ENCODE data around the gene SNX1. TPM values are rescaled to one million over a fixed set of nuclear protein-coding genes. Genes with fewer than 3 reads are reported as not detected.

SNX1 gene
- total and polyA plus RNA-seq, 2 donors (not counting 1 experiment from before 2014, with no cell fraction given): 87.9 to 152 TPM

DNA sequence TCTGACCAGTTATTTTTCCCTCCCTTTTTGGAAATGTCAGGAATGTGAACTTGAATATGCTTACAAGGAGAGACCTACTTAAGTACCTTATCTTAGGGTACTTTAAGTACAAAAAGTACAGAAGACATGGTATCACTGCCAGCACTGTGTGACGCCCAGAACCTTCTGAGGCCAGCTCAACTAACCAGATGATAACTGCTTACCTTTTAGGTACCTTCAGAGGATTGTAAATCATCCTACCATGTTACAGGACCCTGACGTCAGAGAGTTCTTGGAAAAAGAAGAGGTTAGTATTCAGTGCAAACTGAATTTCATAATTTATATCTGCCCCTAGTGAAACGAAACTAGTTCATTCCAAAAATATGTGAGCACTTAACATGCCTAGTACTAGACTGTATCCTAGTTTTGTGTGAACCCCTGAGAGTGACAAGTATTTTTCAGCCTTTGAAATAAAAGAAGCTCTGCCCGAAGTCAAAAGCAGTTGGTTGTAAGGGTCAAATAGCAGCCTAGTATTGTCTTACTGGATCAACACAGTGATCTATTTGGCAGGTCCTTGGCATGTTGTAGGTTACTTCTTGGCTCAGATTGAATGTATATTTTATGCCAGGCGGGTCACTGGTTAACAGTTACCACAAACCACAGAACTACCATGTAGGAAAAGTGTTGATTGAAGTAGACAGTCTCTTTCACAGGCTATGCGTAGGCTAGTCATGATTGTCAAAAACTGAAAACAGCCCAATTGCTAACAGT is 31.9 kb downstream of the SNX1 start:
- H3K79me2 ChIP-seq (ENCODE audit: control insufficient read depth, insufficient read depth, low read length): peaks cover 29% of the 10 kb centered on the region
- H3K9ac ChIP-seq (ENCODE audit: low read length): no peak overlapping the region
- H3K4me1 ChIP-seq (ENCODE audit: control insufficient read depth in 2 of 2, insufficient read depth in 2 of 2, low read length in 2 of 2): no peaks in the 10 kb centered on the region
- DNase-seq (no peak), ATAC-seq (ENCODE audit: low read depth) (no peak)
- H3K27ac ChIP-seq (ENCODE audit: low read length in 2 of 2): no peak overlapping the region
- no peak overlapping the region for H3K4me3 ChIP-seq (ENCODE audit: control extremely low read depth in 1 of 5, extremely low read depth in 1 of 5, insufficient read depth in 1 of 5, low read depth in 2 of 5, low read length in 4 of 5)
- H3K27me3 Mint-ChIP-seq: no peaks in the 10 kb centered on the region
- no peak overlapping the region for H3K27ac Mint-ChIP-seq
- intact Hi-C loops (cut with micrococcal nuclease): no loop called here
- POLR2A ChIA-PET: no interaction called here
- no peaks in the 10 kb centered on the region for H3K27me3 ChIP-seq (replicated peaks in 1 of 4; ENCODE audit: control extremely low read depth in 1 of 4, control insufficient read depth in 3 of 4, insufficient read depth in 4 of 4, low read length in 3 of 4)
- H3K4me1 Mint-ChIP-seq: no peaks in the 10 kb centered on the region
- CTCF ChIA-PET: interaction anchor here (2.9 kb wide), 1 partner anchor 26 kb away, joined by 8 read pairs; no protein-coding TSS in a partner anchor
- peaks cover 21% of the 10 kb centered on the region for H4K20me1 ChIP-seq (ENCODE audit: control insufficient read depth, insufficient read depth, low read length, poor library complexity, severe bottlenecking)
- H2AFZ ChIP-seq (ENCODE audit: insufficient read depth, low read depth, low read length, poor library complexity, severe bottlenecking): no peak overlapping the region
- peaks cover 24 to 89% of the 10 kb centered on the region in 2 experiments for H3K36me3 ChIP-seq (replicated peaks in 1 of 2; ENCODE audit: control extremely low read depth in 1 of 2, control insufficient read depth in 1 of 2, extremely low read depth in 1 of 2, insufficient read depth in 2 of 2, low read length in 1 of 2)
- 96% methylated on average over 2 of the region's 6 CpGs for WGBS (ENCODE audit: insufficient coverage)
- no peak overlapping the region for H3K4me2 ChIP-seq (replicated peaks; ENCODE audit: low read depth, low read length, poor library complexity, severe bottlenecking)
- no peak overlapping the region for H3K4me3 Mint-ChIP-seq
- no peaks in the 10 kb centered on the region for H3K9me3 Mint-ChIP-seq (ENCODE audit: insufficient read depth)
- H3K9me3 ChIP-seq (ENCODE audit: control extremely low read depth in 1 of 3, control insufficient read depth in 2 of 3, insufficient read depth in 1 of 3, low read length in 2 of 3): no peaks in the 10 kb centered on the region
- TF ChIP-seq, protein P1, sequence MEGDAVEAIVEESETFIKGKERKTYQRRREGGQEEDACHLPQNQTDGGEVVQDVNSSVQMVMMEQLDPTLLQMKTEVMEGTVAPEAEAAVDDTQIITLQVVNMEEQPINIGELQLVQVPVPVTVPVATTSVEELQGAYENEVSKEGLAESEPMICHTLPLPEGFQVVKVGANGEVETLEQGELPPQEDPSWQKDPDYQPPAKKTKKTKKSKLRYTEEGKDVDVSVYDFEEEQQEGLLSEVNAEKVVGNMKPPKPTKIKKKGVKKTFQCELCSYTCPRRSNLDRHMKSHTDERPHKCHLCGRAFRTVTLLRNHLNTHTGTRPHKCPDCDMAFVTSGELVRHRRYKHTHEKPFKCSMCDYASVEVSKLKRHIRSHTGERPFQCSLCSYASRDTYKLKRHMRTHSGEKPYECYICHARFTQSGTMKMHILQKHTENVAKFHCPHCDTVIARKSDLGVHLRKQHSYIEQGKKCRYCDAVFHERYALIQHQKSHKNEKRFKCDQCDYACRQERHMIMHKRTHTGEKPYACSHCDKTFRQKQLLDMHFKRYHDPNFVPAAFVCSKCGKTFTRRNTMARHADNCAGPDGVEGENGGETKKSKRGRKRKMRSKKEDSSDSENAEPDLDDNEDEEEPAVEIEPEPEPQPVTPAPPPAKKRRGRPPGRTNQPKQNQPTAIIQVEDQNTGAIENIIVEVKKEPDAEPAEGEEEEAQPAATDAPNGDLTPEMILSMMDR (IDR thresholded peaks at IDR 0.05): no peak
- no peak for TF ChIP-seq EZH2 (IDR thresholded peaks at IDR 0.05; ENCODE audit: borderline replicate concordance, insufficient read depth, low read depth, low read length, poor library complexity, severe bottlenecking)

DNA sequence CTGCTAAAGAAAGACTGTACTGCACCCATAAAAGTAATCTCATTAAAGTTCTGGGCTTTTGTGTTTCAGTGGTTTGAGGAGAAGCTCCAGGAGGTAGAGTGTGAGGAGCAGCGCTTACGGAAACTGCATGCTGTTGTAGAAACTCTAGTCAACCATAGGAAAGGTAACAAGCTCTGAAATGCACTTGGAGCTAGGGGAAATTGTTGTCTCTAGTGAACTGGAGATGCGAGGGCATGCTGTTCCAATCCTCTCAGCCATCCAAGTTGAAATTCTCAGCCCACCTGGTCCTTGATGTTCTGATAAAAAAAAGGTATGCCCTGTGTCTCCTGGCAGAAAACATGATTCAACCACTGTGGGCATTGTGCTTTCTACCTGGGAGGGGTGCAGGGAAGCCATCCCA is 34.4 kb downstream of the SNX1 start:
- WGBS (ENCODE audit: insufficient coverage): 100% methylated on average over 3 of the region's 3 CpGs
- H4K20me1 ChIP-seq (ENCODE audit: control insufficient read depth, insufficient read depth, low read length, poor library complexity, severe bottlenecking): peaks cover 36% of the 10 kb centered on the region
- H3K9ac ChIP-seq (ENCODE audit: low read length): no peak overlapping the region
- no peak for TF ChIP-seq EZH2 (IDR thresholded peaks at IDR 0.05; ENCODE audit: borderline replicate concordance, insufficient read depth, low read depth, low read length, poor library complexity, severe bottlenecking)
- TF ChIP-seq, protein P1 (IDR thresholded peaks at IDR 0.05): no peak
- no peak overlapping the region for H3K27ac ChIP-seq (ENCODE audit: low read length in 2 of 2)
- ChIA-PET CTCF (interaction anchor here (0.6 kb wide), 1 partner anchor 41 kb away, joined by 5 read pairs; no protein-coding TSS in a partner anchor), POLR2A (no interaction called here)
- H3K4me2 ChIP-seq (replicated peaks; ENCODE audit: low read depth, low read length, poor library complexity, severe bottlenecking): no peak overlapping the region
- Mint-ChIP-seq H3K4me3 (no peak overlapping the region), H3K9me3 (ENCODE audit: insufficient read depth) (no peaks in the 10 kb centered on the region), H3K4me1 (no peaks in the 10 kb centered on the region), H3K27ac (no peak overlapping the region), H3K27me3 (no peaks in the 10 kb centered on the region)
- no peak for DNase-seq
- no peak overlapping the region for H2AFZ ChIP-seq (ENCODE audit: insufficient read depth, low read depth, low read length, poor library complexity, severe bottlenecking)
- peaks cover 21 to 89% of the 10 kb centered on the region in 2 experiments for H3K36me3 ChIP-seq (replicated peaks in 1 of 2; ENCODE audit: control extremely low read depth in 1 of 2, control insufficient read depth in 1 of 2, extremely low read depth in 1 of 2, insufficient read depth in 2 of 2, low read length in 1 of 2)
- H3K9me3 ChIP-seq (ENCODE audit: control extremely low read depth in 1 of 3, control insufficient read depth in 2 of 3, insufficient read depth in 1 of 3, low read length in 2 of 3): no peaks in the 10 kb centered on the region
- intact Hi-C loops (cut with micrococcal nuclease): no loop called here
- H3K27me3 ChIP-seq (replicated peaks in 1 of 4; ENCODE audit: control extremely low read depth in 1 of 4, control insufficient read depth in 3 of 4, insufficient read depth in 4 of 4, low read length in 3 of 4): no peaks in the 10 kb centered on the region
- no peak overlapping the region for H3K4me3 ChIP-seq (ENCODE audit: control extremely low read depth in 1 of 5, extremely low read depth in 1 of 5, insufficient read depth in 1 of 5, low read depth in 2 of 5, low read length in 4 of 5)
- peaks cover 25% of the 10 kb centered on the region for H3K79me2 ChIP-seq (ENCODE audit: control insufficient read depth, insufficient read depth, low read length)
- ATAC-seq (ENCODE audit: low read depth): no peak
- H3K4me1 ChIP-seq (ENCODE audit: control insufficient read depth in 2 of 2, insufficient read depth in 2 of 2, low read length in 2 of 2): no peaks in the 10 kb centered on the region
